Measurements from ENCODE around the gene XG.
"Not testable (repeated sequence)": the region's sequence is repeated elsewhere in the genome, so short reads cannot be mapped to it uniquely, and the experiment has no call there.

The XG gene

DNA sequence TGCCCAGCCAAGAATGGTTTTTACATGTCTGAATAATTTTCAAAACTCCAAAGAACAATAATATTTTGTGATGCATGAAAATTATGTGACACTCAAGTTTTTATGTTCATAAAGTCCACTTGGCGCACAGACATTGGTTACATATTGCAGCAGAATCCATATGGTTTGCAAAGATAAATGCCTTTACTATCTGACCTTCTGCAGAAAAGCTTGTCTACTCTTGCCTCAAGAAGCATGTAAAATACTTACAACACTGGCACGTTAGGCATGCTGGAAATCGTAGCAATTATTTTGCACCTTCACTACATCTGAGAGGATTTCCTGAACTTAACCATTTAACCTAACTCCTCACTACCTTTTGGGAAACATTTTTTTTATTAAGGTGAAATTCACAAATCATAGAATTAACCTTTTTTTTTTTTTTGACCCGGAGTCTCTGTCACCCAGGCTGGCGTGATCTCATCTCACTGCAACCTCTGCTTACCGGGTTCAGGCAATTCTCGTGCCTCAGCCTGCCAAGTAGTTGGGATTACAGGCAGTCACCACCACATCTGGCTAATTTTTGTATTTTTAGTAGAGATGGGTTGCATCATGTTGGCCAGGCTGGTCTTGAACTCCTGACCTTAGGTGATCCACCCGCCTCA is 3.5 kb upstream of the XG start:
- H3K36me3 ChIP-seq (ENCODE audit: low read depth) = no peaks in the 10 kb centered on the region; the same call in 1 of the 2 replicates
- H3K27ac ChIP-seq (ENCODE audit: poor library complexity, severe bottlenecking) = no peak overlapping the region
- H3K9me3 ChIP-seq (ENCODE audit: severe bottlenecking) = no peaks in the 10 kb centered on the region
- H3K4me3 ChIP-seq (ENCODE audit: severe bottlenecking) = no peak overlapping the region
- H3K27me3 ChIP-seq (ENCODE audit: insufficient read depth, poor library complexity, severe bottlenecking) = no peaks in the 10 kb centered on the region
- H3K4me1 ChIP-seq (ENCODE audit: insufficient read depth, poor library complexity, severe bottlenecking) = peaks cover 14% of the 10 kb centered on the region
- ATAC-seq (ENCODE audit: low read depth) (peak; percentile 12; the same call in 1 of the 3 replicates), DNase-seq (ENCODE audit: low spot score) (no peak)
- TF ChIP-seq, protein P1, sequence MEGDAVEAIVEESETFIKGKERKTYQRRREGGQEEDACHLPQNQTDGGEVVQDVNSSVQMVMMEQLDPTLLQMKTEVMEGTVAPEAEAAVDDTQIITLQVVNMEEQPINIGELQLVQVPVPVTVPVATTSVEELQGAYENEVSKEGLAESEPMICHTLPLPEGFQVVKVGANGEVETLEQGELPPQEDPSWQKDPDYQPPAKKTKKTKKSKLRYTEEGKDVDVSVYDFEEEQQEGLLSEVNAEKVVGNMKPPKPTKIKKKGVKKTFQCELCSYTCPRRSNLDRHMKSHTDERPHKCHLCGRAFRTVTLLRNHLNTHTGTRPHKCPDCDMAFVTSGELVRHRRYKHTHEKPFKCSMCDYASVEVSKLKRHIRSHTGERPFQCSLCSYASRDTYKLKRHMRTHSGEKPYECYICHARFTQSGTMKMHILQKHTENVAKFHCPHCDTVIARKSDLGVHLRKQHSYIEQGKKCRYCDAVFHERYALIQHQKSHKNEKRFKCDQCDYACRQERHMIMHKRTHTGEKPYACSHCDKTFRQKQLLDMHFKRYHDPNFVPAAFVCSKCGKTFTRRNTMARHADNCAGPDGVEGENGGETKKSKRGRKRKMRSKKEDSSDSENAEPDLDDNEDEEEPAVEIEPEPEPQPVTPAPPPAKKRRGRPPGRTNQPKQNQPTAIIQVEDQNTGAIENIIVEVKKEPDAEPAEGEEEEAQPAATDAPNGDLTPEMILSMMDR (IDR thresholded peaks at IDR 0.05; ENCODE audit: poor library complexity, severe bottlenecking) = no peak

DNA sequence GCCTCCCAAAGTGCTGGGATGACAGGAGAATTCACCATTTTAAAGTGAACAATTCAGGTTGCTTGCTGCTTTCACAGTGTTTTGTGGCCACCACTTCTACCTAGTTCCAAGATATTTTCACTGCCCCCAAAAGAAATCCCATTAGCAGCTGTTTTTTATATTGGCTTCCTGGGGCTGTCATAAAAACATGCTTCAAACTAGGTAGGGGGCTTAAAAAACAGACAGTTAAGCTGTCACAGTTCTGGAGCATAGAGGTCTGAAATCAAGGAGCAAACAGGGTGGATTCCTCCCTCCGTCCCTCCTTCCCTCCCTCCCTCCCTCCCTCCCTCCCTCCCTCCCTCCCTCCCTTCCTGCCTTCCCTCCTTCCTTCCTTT is 3.0 kb upstream of the XG start:
- peaks cover 14% of the 10 kb centered on the region for H3K4me1 ChIP-seq (ENCODE audit: insufficient read depth, poor library complexity, severe bottlenecking)
- no peaks in the 10 kb centered on the region for H3K27me3 ChIP-seq (ENCODE audit: insufficient read depth, poor library complexity, severe bottlenecking)
- H3K9me3 ChIP-seq (ENCODE audit: severe bottlenecking) = no peaks in the 10 kb centered on the region
- H3K27ac ChIP-seq (ENCODE audit: poor library complexity, severe bottlenecking) = no peak overlapping the region
- ATAC-seq (ENCODE audit: low read depth) (no peak), DNase-seq (ENCODE audit: low spot score) (no peak)
- no peak overlapping the region for H3K4me3 ChIP-seq (ENCODE audit: severe bottlenecking)
- TF ChIP-seq, protein P1 (IDR thresholded peaks at IDR 0.05; ENCODE audit: poor library complexity, severe bottlenecking) = no peak
- H3K36me3 ChIP-seq (ENCODE audit: low read depth) = no peaks in the 10 kb centered on the region

DNA sequence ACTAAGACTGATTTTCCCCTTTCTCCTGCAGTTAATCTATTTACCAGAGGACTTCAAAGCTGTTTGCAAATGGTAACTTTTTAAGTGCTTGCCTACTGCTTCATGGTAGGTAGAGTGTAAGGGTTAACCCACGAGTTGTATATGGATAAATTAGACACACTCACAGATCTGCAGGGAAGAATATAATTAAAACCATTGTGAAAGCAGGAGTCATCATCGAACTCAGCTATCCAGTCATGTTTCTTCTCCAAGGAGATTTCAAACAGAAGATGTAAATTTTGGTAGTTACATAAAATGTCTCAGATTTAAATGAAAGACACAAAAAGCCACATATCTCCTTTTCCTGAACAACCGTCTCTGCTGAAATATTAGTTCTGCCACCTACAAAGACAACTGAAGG is 549 bp upstream of the XG start:
- TF ChIP-seq, protein P1 (IDR thresholded peaks at IDR 0.05; ENCODE audit: poor library complexity, severe bottlenecking) = no peak
- H3K4me3 ChIP-seq (ENCODE audit: severe bottlenecking) = no peak overlapping the region

DNA sequence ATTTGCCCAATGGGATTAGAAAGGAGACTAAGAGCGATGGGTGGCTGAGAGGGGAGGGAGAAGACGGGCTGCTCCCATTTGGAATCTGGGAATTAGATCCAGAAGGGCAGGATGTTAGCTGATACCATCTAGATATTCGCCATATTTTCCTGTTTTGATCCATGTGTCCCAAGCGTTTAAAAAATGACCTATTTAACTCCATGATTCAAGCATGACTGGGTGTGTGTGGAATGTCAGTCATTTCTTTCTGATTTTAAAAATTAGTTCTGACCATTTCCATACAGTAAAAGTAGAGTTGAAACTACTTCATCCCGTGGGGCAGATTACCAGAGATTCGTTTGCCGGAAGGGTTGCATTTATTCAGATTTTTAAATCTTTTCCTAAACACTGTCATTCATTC is 601 bp downstream of the XG start:
- not testable (repeated sequence) for H3K36me3 ChIP-seq (ENCODE audit: low read depth); DNase-seq (ENCODE audit: low spot score); H3K4me3 ChIP-seq (ENCODE audit: severe bottlenecking); H3K9me3 ChIP-seq (ENCODE audit: severe bottlenecking); H3K27me3 ChIP-seq (ENCODE audit: insufficient read depth, poor library complexity, severe bottlenecking)
- H3K27ac ChIP-seq (ENCODE audit: poor library complexity, severe bottlenecking) = peak overlapping the region; percentile 6
- ATAC-seq (ENCODE audit: low read depth) = peak; percentile 42; the same call in 2 of the 3 replicates
- peaks cover 17% of the 10 kb centered on the region for H3K4me1 ChIP-seq (ENCODE audit: insufficient read depth, poor library complexity, severe bottlenecking)

More for the DNA sequence above, 549 bp upstream of the XG start:
- Histone ChIP-seq H3K27ac (ENCODE audit: poor library complexity, severe bottlenecking) (no peak overlapping the region), H3K9me3 (ENCODE audit: severe bottlenecking) (no peaks in the 10 kb centered on the region), H3K36me3 (ENCODE audit: low read depth) (no peaks in the 10 kb centered on the region), H3K27me3 (ENCODE audit: insufficient read depth, poor library complexity, severe bottlenecking) (no peaks in the 10 kb centered on the region), H3K4me1 (ENCODE audit: insufficient read depth, poor library complexity, severe bottlenecking) (peaks cover 17% of the 10 kb centered on the region)
- DNase-seq (ENCODE audit: low spot score) (no peak), ATAC-seq (ENCODE audit: low read depth) (no peak)

DNA sequence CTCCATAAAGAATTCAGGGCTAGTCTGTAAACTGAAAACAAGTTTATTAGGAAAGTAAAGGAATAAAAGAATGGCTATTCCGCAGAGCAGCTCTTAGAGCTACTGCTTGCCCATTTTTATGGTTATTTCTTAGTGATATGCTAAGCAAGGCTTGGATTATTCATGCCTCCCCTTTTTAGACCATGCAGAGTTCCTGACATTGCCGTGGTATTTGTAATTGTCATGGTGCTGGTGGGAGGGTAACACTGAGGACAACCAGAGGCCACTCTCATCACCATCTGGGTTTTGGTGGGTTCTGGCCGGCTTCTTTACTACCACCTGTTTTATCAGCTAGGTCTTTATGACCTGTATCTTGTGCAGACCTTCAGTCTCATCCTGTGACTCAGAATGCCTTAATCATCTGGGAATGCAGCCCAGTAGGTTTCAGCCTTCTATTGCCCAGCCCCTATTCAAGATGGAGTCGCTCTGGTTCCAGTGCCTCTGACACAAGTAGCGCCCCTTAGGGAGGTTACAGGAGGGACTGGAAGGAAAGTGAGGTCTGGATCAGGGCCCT is 3.4 kb downstream of the XG start:
- not testable (repeated sequence) for H3K27me3 ChIP-seq (ENCODE audit: insufficient read depth, poor library complexity, severe bottlenecking); H3K4me3 ChIP-seq (ENCODE audit: severe bottlenecking); H3K36me3 ChIP-seq (ENCODE audit: low read depth); DNase-seq (ENCODE audit: low spot score); H3K27ac ChIP-seq (ENCODE audit: poor library complexity, severe bottlenecking); H3K9me3 ChIP-seq (ENCODE audit: severe bottlenecking); H3K4me1 ChIP-seq (ENCODE audit: insufficient read depth, poor library complexity, severe bottlenecking)
- peak; percentile 76 for ATAC-seq (ENCODE audit: low read depth)

DNA sequence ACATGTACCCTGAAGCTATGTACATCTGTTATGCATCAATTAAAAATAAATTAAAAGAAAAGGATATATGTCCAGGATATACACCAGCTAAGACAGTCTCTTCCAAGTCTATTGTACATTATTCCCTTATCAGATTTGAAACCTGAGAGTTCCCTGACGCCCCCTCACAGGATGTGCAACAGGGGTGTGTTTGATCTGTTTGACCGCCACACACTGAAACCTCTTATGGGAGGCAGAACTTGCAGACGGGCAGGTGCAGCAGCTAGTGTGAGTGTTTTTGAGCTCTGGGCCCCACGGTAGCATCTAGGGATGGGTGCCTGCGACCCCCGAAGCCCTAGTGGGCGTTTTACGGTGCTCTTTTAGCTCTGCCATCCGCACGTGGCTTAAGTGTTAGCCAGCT is 4.7 kb downstream of the XG start:
- DNase-seq (ENCODE audit: low spot score) (no peak), ATAC-seq (ENCODE audit: low read depth) (no peak)
- Histone ChIP-seq H3K4me3 (ENCODE audit: severe bottlenecking) (no peak overlapping the region), H3K4me1 (ENCODE audit: insufficient read depth, poor library complexity, severe bottlenecking) (peaks cover 8% of the 10 kb centered on the region), H3K36me3 (ENCODE audit: low read depth) (no peaks in the 10 kb centered on the region), H3K9me3 (ENCODE audit: severe bottlenecking) (no peaks in the 10 kb centered on the region), H3K27me3 (ENCODE audit: insufficient read depth, poor library complexity, severe bottlenecking) (no peaks in the 10 kb centered on the region), H3K27ac (ENCODE audit: poor library complexity, severe bottlenecking) (no peak overlapping the region)
- TF ChIP-seq, protein P1 (IDR thresholded peaks at IDR 0.05; ENCODE audit: poor library complexity, severe bottlenecking) = no peak
